NOMO-1 (cell line): ENCODE results near the gene SLC7A14.
A peak's percentile ranks its signal among the peaks of the same experiment; 100 is the strongest.

Experiments
- DNase-seq, 2 experiments: peaks; one replicate each; lab custom pipeline; 2025; ENCODE audit not compliant: unreplicated experiment in 2 of 2; lab: John Stamatoyannopoulos, UW

SLC7A14 gene

DNA sequence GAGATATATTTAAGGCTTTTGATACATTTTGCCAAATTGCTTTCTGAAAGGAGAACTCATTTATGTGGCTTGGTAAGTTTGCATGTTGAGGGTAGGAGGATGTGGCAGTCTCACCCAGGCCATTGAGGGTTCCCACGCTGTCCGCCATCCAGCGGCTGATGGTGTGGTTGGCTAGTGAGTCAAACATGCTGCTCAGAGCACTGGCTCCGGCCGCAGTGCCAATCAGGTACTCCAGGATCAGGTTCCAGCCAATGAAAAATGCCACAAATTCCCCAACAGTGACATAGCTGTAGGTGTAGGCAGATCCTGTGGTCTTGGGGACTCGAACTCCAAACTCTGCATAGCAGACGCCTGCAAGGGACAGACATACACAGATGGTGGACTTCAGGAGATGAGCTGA, 84.9 kb downstream of the SLC7A14 start:
- no peak for DNase-seq

GRCh38 chr3:170500462-170500861, 85.4 kb downstream of the SLC7A14 start:
- no peak for DNase-seq

DNA sequence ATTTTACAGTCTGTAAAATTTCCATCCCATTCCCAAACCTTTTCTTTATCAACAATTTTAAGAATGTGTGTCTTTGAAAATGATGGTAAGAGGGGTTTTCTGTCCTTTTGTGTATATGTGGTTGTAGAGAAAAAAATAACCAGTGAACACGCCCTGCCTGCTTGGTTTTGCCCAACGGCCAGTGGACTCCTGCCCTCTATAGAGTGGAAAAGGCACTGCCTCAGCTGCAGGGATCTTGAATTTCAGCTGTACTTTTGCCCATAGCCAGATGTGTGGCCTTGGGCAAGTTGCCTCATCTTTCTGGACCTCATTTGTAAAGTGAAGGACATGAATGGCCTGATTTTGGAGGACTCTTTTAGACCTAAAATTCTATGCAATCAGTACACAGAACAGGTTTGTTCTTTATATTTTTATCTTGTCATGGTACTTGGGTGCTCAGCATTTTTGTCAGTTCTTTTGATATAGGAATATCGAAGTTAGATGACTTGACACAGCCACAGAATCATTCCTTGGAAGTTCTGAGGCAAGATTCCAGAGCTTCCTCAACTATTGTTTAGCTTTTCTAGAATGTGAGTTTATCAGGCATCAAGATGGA, 86.2 kb downstream of the SLC7A14 start:
- DNase-seq, result peak; percentile 5

GRCh38 chr3:170497207-170498095, 88.4 kb downstream of the SLC7A14 start:
- DNase-seq, result no peak

- DNase-seq, result no peak
Measured at GRCh38 chr3:170496868-170497140, 89.1 kb downstream of the SLC7A14 start.

GRCh38 chr3:170496026-170496867, 89.6 kb downstream of the SLC7A14 start:
- no peak for DNase-seq

- DNase-seq, result no peak
Measured at GRCh38 chr3:170494766-170495165, 91.1 kb downstream of the SLC7A14 start.

DNA sequence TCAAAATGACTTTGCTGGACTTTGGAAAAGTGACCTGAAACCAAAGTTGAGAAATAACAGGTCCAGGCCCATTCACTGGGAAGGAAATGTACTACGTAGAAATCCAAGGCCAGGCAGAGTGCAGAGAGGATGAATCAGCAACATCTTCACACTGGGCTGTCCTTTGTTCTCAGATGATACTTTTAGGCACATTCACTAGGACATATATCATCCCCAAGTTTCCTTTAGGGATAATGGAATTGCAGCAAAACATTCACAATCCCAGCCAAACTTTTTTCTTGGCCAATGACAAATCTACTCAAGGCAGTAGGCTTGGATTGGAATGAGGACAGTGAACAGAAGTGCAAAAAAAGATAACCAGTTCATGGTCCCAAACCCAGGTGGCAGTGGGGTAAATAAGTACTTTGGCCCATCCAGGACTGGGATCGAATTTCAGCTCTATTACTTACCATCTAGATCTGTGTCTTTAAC, 92.1 kb downstream of the SLC7A14 start:
- DNase-seq, result no peak

DNA sequence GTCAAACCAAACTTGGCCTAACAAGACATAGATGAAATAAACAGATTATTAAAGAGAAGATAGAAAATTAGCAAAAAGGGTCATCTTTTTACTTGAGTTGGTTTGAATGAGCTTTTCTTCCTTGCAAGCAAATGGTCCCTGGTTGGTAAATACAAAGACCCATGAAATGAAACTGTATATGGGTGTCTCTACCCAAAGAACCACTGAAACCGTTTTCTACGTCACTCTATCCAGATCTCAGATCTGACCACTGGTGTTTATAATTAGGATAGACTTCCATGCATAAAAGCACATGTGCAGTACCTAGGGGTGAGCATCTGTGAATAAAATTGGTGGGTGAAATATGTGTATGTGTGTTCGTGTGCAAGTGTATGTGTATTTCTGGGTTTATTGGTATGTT, 94.0 kb downstream of the SLC7A14 start:
- no peak for DNase-seq

GRCh38 chr3:170490828-170491560, 94.9 kb downstream of the SLC7A14 start:
- peak in 1 of 2 experiments; percentile 5 for DNase-seq

DNA sequence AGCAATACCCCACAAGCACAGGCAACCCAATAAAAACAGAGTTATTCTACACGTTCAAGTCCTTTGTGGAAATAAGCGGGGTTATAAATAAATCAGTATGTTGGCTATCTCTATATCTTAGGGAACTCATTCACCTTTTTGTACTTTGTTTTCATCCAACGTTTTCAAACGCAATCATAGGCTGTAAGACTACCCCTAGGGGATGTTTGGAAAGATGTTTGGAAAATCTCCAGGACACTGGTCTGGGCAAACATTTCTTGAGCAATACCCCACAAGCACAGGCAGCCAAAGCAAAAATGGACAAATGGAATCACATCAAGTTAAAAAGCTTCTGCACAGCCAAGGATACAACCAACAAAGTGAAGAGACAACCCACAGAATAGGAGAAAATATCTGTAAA, 97.1 kb downstream of the SLC7A14 start:
- DNase-seq, result no peak

DNA sequence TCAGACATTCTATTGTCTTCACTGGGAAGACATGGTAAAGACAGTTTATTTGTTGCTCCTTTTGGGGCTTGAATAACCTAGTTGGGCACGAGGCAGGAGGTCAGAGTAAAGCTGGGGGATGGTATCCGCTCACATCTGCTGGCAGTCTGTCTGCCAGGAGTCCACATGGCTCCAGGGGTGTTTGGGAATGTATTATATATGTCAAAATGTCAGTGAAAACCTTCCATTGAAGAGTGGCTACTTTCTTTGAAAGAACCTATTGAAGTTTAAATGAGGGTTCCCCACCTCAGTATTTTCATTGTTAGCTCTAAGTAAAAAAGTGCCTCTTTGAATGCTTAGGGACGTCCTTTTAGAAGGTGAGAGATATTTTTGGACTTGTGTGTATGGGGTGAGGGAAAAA, 98.8 kb downstream of the SLC7A14 start:
- DNase-seq, result no peak

DNA sequence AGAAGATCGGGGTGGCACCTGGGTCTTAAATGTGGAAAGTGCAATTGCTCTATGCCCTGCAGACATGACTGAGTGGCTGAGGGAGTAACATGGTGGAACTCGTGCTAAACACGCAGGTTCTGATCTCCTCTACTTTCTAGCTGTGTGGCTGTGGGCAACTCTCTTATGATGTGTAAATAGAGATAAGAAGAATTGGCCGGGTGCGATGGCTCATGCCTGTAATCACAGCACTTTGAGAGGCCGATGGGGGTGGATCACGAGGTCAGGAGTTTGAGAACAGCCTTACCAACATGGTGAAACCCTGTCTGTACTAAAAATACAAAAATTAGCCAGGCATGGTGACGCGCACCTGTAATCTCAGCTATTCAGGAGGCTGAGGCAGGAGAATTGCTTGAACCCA, 99.5 kb downstream of the SLC7A14 start:
- DNase-seq, result no peak

DNA sequence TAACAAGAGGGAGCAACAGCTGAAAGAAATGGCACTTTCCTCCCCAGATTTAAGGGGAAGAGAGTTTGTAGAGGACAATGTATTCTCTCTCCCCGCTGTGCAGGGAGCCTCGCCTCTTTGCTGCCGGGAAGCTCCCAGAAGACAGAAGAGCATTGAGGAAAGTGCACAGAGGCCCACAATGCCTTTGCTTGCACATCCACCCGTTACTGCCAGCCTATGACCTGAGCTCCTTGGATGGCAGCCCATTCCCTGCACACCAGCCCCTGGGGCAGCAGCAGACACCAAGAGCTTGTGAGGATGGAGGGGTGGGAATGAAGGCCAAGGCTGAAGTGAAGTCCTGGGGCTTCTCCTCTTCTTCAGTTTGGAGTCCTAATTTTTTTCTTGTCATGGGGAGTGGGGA, 100.2 kb downstream of the SLC7A14 start:
- DNase-seq, result no peak

- DNase-seq, result no peak
Measured at GRCh38 chr3:170485294-170485693, 100.6 kb downstream of the SLC7A14 start.

GRCh38 chr3:170484869-170485268, 101.0 kb downstream of the SLC7A14 start:
- DNase-seq, result no peak

DNA sequence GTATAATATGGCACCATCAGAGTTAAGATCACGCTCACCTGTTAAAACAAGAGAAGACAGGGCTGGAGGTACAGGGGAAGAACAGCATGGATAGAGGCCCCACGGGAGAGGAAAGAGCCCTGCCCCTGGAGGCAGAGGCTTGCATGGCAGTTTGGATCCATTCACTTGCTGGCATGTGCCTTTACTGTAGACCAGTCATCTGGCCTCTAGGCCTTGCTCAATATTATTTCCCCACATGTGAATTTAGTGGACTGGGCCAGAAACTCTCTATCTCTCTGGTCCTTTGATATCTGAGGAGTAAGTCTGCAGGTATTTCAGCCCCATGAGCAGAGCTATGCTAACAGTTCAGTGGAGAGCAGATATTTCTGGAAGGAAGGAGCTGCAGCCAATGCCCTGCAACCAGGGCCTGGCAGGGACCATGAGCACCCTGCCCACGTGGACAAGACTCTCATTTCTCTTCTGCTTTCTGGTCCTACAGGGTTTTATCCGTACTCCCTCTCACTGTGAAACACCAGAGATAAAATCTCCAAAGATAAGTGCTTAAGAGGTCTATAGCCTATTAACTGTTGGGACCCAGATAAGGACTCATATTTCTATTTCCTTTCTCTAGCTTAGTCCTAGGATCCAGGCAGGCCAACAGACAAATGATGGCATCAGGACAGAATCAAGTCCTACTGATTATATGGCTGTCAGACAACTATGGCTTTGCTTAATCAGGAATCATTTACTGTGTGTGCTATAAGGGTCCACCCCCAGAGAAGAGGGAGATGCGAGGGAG, 102.2 kb downstream of the SLC7A14 start:
- no peak for DNase-seq

DNA sequence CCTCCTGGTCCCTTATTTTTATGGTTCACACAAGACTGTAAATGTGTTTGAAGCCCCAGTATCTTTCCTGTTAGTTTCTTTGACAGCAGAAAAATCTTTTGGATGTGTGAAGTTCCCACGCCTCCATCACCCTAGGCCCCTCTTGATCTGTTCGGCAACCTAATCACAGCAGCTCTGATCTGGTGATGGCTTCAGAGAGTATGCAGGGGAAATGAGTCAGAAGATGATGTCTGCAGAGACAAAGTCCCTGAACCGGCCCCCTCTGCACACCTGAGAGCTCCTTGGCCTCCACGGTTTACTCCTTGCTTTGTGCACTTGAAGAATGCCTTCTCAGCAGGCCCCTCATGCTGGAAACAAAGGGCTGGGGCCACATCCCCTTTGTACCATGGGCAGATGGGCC, 103.7 kb downstream of the SLC7A14 start:
- no peak for DNase-seq

DNA sequence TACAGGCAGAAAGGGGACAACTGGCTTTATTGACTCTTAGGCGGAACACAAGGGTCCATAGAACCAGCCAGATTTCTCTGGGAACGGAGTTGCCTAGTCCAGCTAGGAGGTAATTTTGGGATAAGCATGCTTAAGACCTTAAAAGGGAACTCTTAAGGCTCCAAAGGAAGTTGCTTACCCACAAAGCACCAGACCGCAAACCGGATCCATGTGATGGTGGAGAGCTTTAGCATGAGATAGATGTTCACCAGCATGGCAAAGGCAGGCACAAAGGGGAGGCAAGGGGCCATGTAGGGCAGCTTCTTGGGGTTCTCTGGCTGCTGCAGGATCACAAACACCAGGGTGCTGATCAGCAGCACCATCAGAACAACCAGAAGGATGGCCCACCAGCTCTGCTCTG, 105.8 kb downstream of the SLC7A14 start:
- no peak for DNase-seq

DNA sequence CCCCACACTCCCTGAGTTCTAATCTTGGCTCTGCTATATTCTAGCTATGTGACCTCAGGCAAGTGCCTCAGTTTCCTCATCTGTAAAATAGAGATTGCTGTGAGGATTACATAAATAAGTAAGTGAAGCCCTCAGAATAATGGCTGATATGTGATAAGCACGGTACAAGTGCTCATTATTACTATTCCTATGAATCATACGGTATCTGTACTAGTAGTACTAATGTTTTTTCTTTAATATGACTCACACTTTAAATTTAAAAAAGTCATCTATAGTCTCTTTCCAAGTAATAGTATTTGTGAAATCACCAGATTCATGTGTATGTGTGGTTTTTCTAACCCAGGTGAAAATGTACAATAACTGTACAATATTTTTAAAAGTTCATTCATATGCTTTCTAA, 108.5 kb downstream of the SLC7A14 start:
- DNase-seq, result no peak
